GM12878 (cell line): ENCODE data around the gene GRIK5. TPM values are rescaled to one million over a fixed set of nuclear protein-coding genes. Genes with fewer than 3 reads are reported as not detected.

Experiments
- ATAC-seq: fragments of 200-7000 bp; cut with Tn5 transposase; 3 replicates; pipeline ENCODE4 v1.9.1; 2020; ENCODE audit warnings: mild to moderate bottlenecking, moderate library complexity
- BruUV-seq: library from RNA; stranded (reverse); fragments of 400-500 nt; replicated peaks from 2 replicates; lab custom pipeline; 2021; lab: Mats Ljungman, UMichigan
- CTCF ChIA-PET: fragments of 300-600 bp; sonication (Branson Sonifier 250); formaldehyde crosslinking; extraction: SDS; loops from one replicate; lab custom pipeline; 2021; ENCODE audit warnings: inconsistent platforms; lab: Yijun Ruan, JAX
- POLR2A ChIA-PET: fragments of 350-600 bp; formaldehyde crosslinking; extraction: SDS; loops from one replicate; lab custom pipeline; 2021; ENCODE audit warnings: inconsistent platforms; lab: Charles Lee
- RAD21 ChIA-PET: fragments of 300-600 bp; sonication (Branson Sonifier 250); formaldehyde crosslinking; loops from one replicate; lab custom pipeline; 2023; ENCODE audit warnings: antibody characterized with exemption; ENCODE audit not compliant: unreplicated experiment; lab: Charles Lee
- SMC1A ChIA-PET: fragments of 300-600 bp; sonication (Branson Sonifier 250); formaldehyde crosslinking; loops from one replicate; lab custom pipeline; 2023; ENCODE audit not compliant: unreplicated experiment, uncharacterized antibody; lab: Charles Lee
- DNase-seq: peaks from one replicate; pipeline ENCODE4 v3.0.0-alpha.2; 2011; ENCODE audit warnings: low read depth, low spot score
- FAIRE-seq: peaks from 3 replicates; lab custom pipeline; 2011; peaks lifted over from hg19 to GRCh38; lab: Jason Lieb, UNC
- H2AFZ ChIP-seq: 2 replicates; pipeline ENCODE4 v1.6.0; 2011; ENCODE audit warnings: low read depth, low read length, control low read depth; ENCODE audit not compliant: control insufficient read depth
- H3K27ac ChIP-seq: 2 replicates; pipeline ENCODE4 v1.5.1; 2011; ENCODE audit warnings: control low read depth; ENCODE audit not compliant: control insufficient read depth, insufficient read depth
- H3K27me3 ChIP-seq, 2 experiments: replicated peaks in 1 of 2; 2 replicates each; pipeline versions ENCODE4 v1.6.0 to v1.6.1; 2011; ENCODE audit warnings: low read length in 1 of 2; ENCODE audit not compliant: control insufficient read depth in 2 of 2, insufficient read depth in 2 of 2
- H3K36me3 ChIP-seq, 2 experiments: 2 replicates each; pipeline ENCODE4 v1.5.1; 2011; ENCODE audit warnings: low read length in 1 of 2; ENCODE audit not compliant: control insufficient read depth in 2 of 2, insufficient read depth in 2 of 2
- H3K4me1 ChIP-seq: 2 replicates; pipeline ENCODE4 v1.6.1; 2011; ENCODE audit warnings: mild to moderate bottlenecking, low read length, moderate library complexity, mixed read lengths; ENCODE audit not compliant: control insufficient read depth, insufficient read depth
- H3K4me2 ChIP-seq: 2 replicates; pipeline ENCODE4 v1.6.0; 2011; ENCODE audit warnings: control low read depth; ENCODE audit not compliant: control insufficient read depth, insufficient read depth
- H3K4me3 ChIP-seq: fragments of 200-600 bp; sonication (generic); 2 replicates; pipeline ENCODE4 v1.5.1; 2016
- H3K79me2 ChIP-seq: 2 replicates; pipeline ENCODE4 v1.6.0; 2011; ENCODE audit warnings: low read length; ENCODE audit not compliant: control insufficient read depth, insufficient read depth
- H3K9ac ChIP-seq: 2 replicates; pipeline ENCODE4 v1.8.0; 2011; ENCODE audit warnings: low read length, control low read depth, mixed read lengths; ENCODE audit not compliant: control insufficient read depth, insufficient read depth
- H3K9me3 ChIP-seq: replicated peaks from 3 replicates; pipeline ENCODE4 v1.5.1; 2011; ENCODE audit warnings: mild to moderate bottlenecking, low read length; ENCODE audit not compliant: control insufficient read depth, insufficient read depth
- H4K20me1 ChIP-seq: 2 replicates; pipeline ENCODE4 v1.6.0; 2011; ENCODE audit not compliant: control insufficient read depth, insufficient read depth
- E2F8 ChIP-seq: fragments of 450-650 bp; IDR thresholded peaks from 2 replicates; pipeline ENCODE4 v1.6.1; 2018; ENCODE audit warnings: mild to moderate bottlenecking, low read depth, moderate library complexity; ENCODE audit not compliant: partially characterized antibody
- WGBS: methylation state at CpG from one replicate; pipeline ENCODE4 v1.1.6; 2016; ENCODE audit warnings: low lambda C conversion rate; ENCODE audit not compliant: insufficient replicate concordance, insufficient coverage; ENCODE audit errors: missing lambda C conversion rate; 5-methylcytosine and 5-hydroxymethylcytosine counted together
- in situ Hi-C: fragments of 300-500 bp; cut with MboI; formaldehyde crosslinking; loops from 9 replicates; pipeline ENCODE4 v1.14.3; 2018; ENCODE audit warnings: mixed read lengths
- intact Hi-C: fragments of 100-400 bp; cut with micrococcal nuclease; formaldehyde crosslinking; loops from one replicate; pipeline ENCODE4 v1.14.2; 2022; ENCODE audit not compliant: unreplicated experiment
- polyA plus RNA-seq, 11 experiments: library from polyadenylated mRNA; depleted of rRNA in 4 of 11; unstranded in 6 of 11; stranded (reverse) in 5 of 11; fragments of >200 nt; fragmentation: Nextera tagmentation in 4 of 11; fragmentation: Illumina TruSeq in 1 of 11; extraction: Ambion mirVana in 4 of 11; extraction: Trizol in 1 of 11; gene quantifications; 1 replicate in 1 of 11; 2 replicates in 10 of 11; pipeline versions ENCODE4 v1.2.1 to v1.2.3, GENCODE V29; 2011 to 2016; ENCODE audit warnings: inconsistent platforms in 2 of 11, missing spikeins in 2 of 11, low read depth in 1 of 11
- total RNA-seq, 4 experiments: library from RNA; depleted of rRNA in 3 of 4; stranded (reverse); fragments of >200 nt in 3 of 4; fragmentation: Illumina TruSeq in 1 of 4; extraction: Trizol in 1 of 4; gene quantifications; 2 replicates each; pipeline versions ENCODE4 v1.2.1 to v1.2.3, GENCODE V29; 2013 to 2021

The GRIK5 gene
- total and polyA plus RNA-seq, 10 of the 15 experiments (the other 5 are each of a cell fraction or from before 2014, with no cell fraction given): 0.03 to 0.23 (median 0.07) TPM; not detected in 3

- RAD21 ChIA-PET: no interaction called here
- SMC1A ChIA-PET: interaction anchor here (0.6 kb wide), 1 partner anchor 30 kb away, joined by 3 read pairs; no protein-coding TSS in a partner anchor
- no peak for TF ChIP-seq E2F8
- Histone ChIP-seq H3K27me3 (no peaks in the 10 kb centered on the region; a peak in 1 of 4 replicates), H3K9ac (no peak overlapping the region), H3K27ac (no peak overlapping the region), H3K9me3 (no peaks in the 10 kb centered on the region), H4K20me1 (no peaks in the 10 kb centered on the region), H3K4me1 (no peaks in the 10 kb centered on the region), H3K36me3 (no peaks in the 10 kb centered on the region), H2AFZ (no peak overlapping the region), H3K79me2 (no peaks in the 10 kb centered on the region), H3K4me2 (no peak overlapping the region), H3K4me3 (no peak overlapping the region)
- in situ Hi-C loops: no loop called here
- intact Hi-C loops: no loop called here
- no peak for DNase-seq
- no peak for ATAC-seq
- no TSS peak for BruUV-seq
- POLR2A ChIA-PET: no interaction called here
- WGBS: 12% methylated on average over 10 of the region's 10 CpGs
- CTCF ChIA-PET: interaction anchor here (1.0 to 1.8 kb wide), 2 partner anchors 12 to 18 kb away, joined by 3 to 6 read pairs; no protein-coding TSS in a partner anchor
- no peak for FAIRE-seq
These were observed 17.7 kb downstream of the GRIK5 start for GRCh38 chr19:42052241-42052863.
